ENCODE measurements around the gene TSPO. TPM values are rescaled to one million over a fixed set of nuclear protein-coding genes. Genes with fewer than 3 reads are reported as not detected.

The TSPO gene
- polyA plus RNA-seq, 1 experiment: 313 TPM

- CTCF ChIA-PET: interaction anchor here (0.6 to 1.7 kb wide), 2 partner anchors 38 to 1265 kb away, joined by 3 to 7 read pairs; no protein-coding TSS in a partner anchor
- peaks cover 2% of the 10 kb centered on the region; the same call in 1 of the 2 replicates for H3K36me3 ChIP-seq (ENCODE audit: control insufficient read depth, insufficient read depth, low read length)
- no peak overlapping the region for H3K4me3 ChIP-seq (ENCODE audit: low read depth, low read length)
- TF ChIP-seq, protein P1, sequence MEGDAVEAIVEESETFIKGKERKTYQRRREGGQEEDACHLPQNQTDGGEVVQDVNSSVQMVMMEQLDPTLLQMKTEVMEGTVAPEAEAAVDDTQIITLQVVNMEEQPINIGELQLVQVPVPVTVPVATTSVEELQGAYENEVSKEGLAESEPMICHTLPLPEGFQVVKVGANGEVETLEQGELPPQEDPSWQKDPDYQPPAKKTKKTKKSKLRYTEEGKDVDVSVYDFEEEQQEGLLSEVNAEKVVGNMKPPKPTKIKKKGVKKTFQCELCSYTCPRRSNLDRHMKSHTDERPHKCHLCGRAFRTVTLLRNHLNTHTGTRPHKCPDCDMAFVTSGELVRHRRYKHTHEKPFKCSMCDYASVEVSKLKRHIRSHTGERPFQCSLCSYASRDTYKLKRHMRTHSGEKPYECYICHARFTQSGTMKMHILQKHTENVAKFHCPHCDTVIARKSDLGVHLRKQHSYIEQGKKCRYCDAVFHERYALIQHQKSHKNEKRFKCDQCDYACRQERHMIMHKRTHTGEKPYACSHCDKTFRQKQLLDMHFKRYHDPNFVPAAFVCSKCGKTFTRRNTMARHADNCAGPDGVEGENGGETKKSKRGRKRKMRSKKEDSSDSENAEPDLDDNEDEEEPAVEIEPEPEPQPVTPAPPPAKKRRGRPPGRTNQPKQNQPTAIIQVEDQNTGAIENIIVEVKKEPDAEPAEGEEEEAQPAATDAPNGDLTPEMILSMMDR (IDR thresholded peaks at IDR 0.05; ENCODE audit: insufficient read depth, low read depth, low read length): no peak
- POLR2A ChIA-PET: no interaction called here
- no peak for DNase-seq (ENCODE audit: low read depth)
- H3K27me3 ChIP-seq (ENCODE audit: control insufficient read depth, insufficient read depth, low read length): peaks cover 2% of the 10 kb centered on the region
Observed at GRCh38 chr22:43188829-43189545, 37.6 kb downstream of the TSPO start.

- H3K36me3 ChIP-seq (ENCODE audit: control insufficient read depth, insufficient read depth, low read length): no peaks in the 10 kb centered on the region
- ChIA-PET POLR2A (no interaction called here), CTCF (no interaction called here)
- TF ChIP-seq, protein P1 (IDR thresholded peaks at IDR 0.05; ENCODE audit: insufficient read depth, low read depth, low read length): no peak
- H3K4me3 ChIP-seq (ENCODE audit: low read depth, low read length): no peak overlapping the region
- DNase-seq (ENCODE audit: low read depth): no peak
- H3K27me3 ChIP-seq (ENCODE audit: control insufficient read depth, insufficient read depth, low read length): peaks cover 2% of the 10 kb centered on the region
Observed at GRCh38 chr22:43191831-43192230, 40.5 kb downstream of the TSPO start.

DNA sequence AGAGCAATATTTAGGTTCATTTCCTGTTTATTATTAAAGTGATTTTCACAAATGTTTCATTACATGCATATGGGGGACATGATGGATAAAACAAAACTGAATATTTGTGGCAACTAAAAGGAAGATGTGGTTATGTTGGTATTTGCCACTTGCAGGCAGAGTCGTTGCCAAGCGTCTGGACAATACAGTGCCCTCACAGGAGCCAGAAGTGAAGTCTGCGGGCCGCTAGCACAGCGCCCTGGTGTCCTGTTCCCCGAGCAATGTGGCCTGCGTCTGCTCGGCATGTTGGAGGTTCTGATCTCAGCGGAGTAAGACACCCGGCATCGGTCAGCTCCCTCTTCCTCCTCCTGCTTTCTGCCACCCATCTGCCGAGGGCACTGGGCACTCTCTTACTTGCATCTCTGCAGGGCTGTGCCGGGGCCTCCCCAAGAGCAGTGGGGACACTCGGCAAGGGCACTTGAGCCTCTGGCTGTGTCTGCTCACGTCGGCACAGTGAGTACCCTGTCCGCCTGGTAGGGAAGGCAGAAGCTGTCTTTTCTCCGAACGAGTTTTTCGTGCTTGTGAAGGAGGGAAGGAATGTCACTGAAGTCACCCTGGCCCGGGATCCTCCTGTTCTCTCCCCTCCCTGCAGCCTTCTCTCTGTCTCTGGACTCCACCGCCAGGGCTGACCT, 46.0 kb downstream of the TSPO start:
- Histone ChIP-seq H3K27me3 (ENCODE audit: control insufficient read depth, insufficient read depth, low read length) (peaks cover 2% of the 10 kb centered on the region), H3K36me3 (ENCODE audit: control insufficient read depth, insufficient read depth, low read length) (no peaks in the 10 kb centered on the region), H3K4me3 (ENCODE audit: low read depth, low read length) (no peak overlapping the region)
- POLR2A ChIA-PET: interaction anchor here (0.6 kb wide), 1 partner anchor 10 kb away, joined by 3 read pairs; the partner anchor contains the start of gene TTLL12
- peak; percentile 28 for DNase-seq (ENCODE audit: low read depth)
- TF ChIP-seq, protein P1 (IDR thresholded peaks at IDR 0.05; ENCODE audit: insufficient read depth, low read depth, low read length): no peak
- CTCF ChIA-PET: interaction anchor here (0.6 to 0.8 kb wide), 2 partner anchors 10 to 581 kb away, joined by 4 to 6 read pairs; partner anchors contain the start of gene TTLL12

- ChIA-PET CTCF (interaction anchor here (0.6 kb wide), 1 partner anchor 580 kb away, joined by 6 read pairs; no protein-coding TSS in a partner anchor), POLR2A (no interaction called here)
- no peak for DNase-seq (ENCODE audit: low read depth)
- TF ChIP-seq, protein P1 (IDR thresholded peaks at IDR 0.05; ENCODE audit: insufficient read depth, low read depth, low read length): no peak
- H3K4me3 ChIP-seq (ENCODE audit: low read depth, low read length): no peak overlapping the region
- peaks cover 2% of the 10 kb centered on the region for H3K27me3 ChIP-seq (ENCODE audit: control insufficient read depth, insufficient read depth, low read length)
- no peaks in the 10 kb centered on the region for H3K36me3 ChIP-seq (ENCODE audit: control insufficient read depth, insufficient read depth, low read length)
Observed at GRCh38 chr22:43198126-43198525, 46.8 kb downstream of the TSPO start.

GRCh38 chr22:43198936-43199335, 47.6 kb downstream of the TSPO start:
- Histone ChIP-seq H3K36me3 (ENCODE audit: control insufficient read depth, insufficient read depth, low read length) (no peaks in the 10 kb centered on the region), H3K4me3 (ENCODE audit: low read depth, low read length) (no peak overlapping the region), H3K27me3 (ENCODE audit: control insufficient read depth, insufficient read depth, low read length) (peaks cover 2% of the 10 kb centered on the region)
- CTCF ChIA-PET: no interaction called here
- no peak for DNase-seq (ENCODE audit: low read depth)
- POLR2A ChIA-PET: no interaction called here
- TF ChIP-seq, protein P1 (IDR thresholded peaks at IDR 0.05; ENCODE audit: insufficient read depth, low read depth, low read length): no peak

Data from BJ (cell line).